ELF-1 (cell line): ENCODE measurements around the gene APBA3.
A peak's percentile ranks its signal among the peaks of the same experiment; 100 is the strongest.

ENCODE experiments used
- DNase-seq: peaks from one replicate; pipeline ENCODE4 v3.0.0-alpha.2; 2016; ENCODE audit warnings: low read depth, low spot score

APBA3 gene

GRCh38 chr19:3788996-3789778 is 27.7 kb upstream of the APBA3 start:
- DNase-seq: no peak

GRCh38 chr19:3785938-3786824 is 24.7 kb upstream of the APBA3 start, which contains the start of gene MATK:
TSS of gene MATK (minus strand) at chr19:3786381. CDS start at chr19:3785135, 1,246 bp downstream.
- no peak for DNase-seq

DNA sequence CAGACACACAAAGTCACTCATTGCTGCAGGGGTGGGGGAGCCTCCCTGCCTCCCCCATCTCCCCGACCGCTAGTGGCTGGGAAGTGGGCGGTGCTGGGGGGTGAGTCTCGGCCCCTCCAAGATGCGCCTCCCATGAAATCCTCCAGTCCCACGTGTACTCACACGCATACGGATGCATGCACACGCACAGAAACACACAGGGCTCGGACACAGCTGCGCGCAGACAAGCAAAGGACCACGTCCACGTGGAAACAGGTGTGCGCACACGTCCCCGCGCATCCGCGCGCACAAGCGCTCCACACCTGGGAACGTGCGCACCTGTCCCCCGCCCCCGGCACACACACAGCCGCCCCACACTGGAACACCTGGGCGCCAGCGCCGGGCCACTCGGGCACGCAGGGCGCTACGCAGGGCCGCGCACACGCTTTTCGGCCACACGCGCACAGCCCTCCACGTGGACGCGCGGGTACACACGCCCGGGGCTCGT is 24.0 kb upstream of the APBA3 start:
- DNase-seq: no peak

DNA sequence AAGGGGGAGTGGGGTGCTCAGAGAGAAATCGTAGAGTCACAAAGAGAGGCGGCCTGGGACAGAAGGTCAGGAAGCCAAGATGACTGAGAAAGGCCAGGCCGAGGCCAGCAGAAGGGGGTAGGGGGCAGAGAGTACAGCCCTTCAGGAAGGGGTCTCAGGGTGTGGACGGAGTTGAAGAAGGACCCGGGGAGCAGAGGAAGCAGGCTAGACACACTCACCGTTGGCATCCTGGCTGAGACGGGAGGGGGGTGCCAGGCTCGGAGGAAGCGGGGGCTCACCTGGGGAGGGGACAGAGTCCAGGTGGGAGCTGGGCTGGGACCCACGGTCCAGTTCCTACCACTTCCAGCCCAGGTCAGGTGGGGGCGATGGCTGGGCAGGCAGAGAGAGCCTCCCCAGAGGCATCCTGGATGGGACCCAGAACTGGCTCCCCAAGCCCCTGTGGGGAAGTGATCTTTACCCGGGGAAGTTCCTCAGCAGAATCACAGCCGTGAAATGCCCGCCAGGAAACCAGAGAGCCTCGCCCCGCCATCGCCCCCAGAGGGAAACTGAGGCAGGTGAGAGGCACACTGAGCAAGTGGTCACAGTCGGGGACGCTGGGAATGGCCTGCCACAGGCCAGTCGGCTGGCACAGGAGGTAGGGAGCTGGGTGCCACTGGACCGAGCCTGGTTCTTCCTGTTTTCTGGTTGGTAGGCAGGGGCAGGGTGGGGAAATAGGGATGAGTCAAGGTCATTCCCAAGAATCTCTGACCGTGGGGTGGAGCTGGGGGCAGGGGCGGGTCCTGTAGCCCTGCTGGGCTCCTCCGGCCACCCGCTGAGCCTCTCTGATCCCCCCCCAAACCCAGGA is 23.3 kb upstream of the APBA3 start:
- DNase-seq: no peak

- peak; percentile 82 for DNase-seq
These were observed 22.4 kb upstream of the APBA3 start for GRCh38 chr19:3783660-3784584.

DNA sequence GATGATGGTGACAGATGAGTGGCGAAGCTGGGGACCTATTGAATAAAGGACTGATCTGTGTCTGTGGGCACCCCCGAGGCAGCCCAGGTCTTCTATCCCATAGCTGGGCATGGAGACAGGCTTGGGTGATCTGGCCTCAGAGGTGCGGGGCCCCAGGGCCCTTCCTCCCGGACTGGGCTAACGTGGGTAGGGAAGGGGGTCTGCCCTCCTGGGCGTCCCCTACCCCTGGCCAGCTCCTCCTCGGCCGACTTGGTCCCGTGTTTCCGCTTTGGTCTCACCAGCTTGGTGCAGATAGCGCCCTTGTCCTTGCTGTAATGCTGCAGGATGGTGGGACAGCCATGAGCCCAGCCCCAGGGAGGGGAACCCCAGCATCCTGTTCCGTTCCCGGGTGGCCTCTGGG is 21.4 kb upstream of the APBA3 start:
- no peak for DNase-seq

DNA sequence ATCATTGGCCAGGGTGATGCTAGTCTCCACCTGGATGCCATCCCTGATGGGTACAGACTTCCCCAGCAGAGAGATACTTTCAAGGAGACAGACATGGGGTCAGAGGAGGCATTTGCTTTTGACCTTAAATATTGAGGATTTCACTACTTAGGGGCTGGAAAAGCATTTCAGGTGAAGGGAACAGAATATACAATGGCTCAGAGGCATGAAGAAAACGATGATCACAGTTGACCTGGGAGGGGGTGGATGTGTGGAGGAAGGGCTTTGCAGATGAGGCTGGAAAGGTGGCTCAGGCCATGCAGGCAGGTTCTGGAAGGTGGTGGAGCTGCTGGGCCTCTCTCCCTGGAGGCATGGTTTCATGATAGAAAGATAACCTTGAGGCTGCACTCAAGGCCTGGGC is 20.8 kb upstream of the APBA3 start:
- DNase-seq: no peak

- DNase-seq: no peak
These were observed 20.1 kb upstream of the APBA3 start for GRCh38 chr19:3781603-3782002.

- DNase-seq: no peak
These were observed 19.4 kb upstream of the APBA3 start for GRCh38 chr19:3780786-3781304.

DNA sequence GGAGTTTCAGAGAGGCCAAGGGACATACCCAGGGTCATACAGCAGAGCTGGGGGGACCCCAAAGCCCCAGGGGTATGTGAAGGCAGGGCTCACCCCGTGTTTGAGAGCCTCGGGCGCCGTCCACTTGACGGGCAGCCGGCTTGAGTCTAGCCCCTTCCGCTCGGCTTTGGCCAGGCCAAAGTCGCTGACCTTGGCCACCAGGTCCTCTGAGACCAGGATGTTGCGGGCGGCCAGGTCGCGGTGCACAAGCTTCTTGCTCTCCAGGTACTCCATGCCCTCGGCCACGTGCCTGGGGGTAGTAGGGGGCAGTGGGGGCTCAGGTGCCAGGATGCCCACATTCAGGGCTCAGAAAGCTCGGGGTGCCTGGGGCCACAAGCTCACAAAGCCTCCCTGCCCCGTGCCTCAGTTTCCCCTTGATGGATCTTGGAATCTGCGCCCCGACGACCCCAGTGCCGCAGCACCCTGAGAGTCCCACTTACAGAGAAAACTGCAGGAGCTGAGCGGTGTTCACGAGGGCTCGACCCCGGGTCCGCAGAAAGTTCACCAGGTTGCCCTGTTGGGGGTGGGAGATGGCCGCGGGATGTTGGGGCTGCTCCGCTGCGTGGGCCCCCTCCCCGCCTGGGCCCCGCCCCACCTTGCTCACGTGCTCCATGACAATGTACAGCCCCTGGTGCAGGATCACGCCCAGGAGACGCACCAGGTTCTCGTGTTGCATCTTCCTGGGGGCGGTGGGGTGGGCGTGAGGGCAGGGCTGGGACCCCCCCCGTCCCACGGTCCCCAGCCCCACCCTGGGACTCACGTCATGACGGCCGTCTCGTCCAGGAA is 17.6 kb upstream of the APBA3 start:
- no peak for DNase-seq

DNA sequence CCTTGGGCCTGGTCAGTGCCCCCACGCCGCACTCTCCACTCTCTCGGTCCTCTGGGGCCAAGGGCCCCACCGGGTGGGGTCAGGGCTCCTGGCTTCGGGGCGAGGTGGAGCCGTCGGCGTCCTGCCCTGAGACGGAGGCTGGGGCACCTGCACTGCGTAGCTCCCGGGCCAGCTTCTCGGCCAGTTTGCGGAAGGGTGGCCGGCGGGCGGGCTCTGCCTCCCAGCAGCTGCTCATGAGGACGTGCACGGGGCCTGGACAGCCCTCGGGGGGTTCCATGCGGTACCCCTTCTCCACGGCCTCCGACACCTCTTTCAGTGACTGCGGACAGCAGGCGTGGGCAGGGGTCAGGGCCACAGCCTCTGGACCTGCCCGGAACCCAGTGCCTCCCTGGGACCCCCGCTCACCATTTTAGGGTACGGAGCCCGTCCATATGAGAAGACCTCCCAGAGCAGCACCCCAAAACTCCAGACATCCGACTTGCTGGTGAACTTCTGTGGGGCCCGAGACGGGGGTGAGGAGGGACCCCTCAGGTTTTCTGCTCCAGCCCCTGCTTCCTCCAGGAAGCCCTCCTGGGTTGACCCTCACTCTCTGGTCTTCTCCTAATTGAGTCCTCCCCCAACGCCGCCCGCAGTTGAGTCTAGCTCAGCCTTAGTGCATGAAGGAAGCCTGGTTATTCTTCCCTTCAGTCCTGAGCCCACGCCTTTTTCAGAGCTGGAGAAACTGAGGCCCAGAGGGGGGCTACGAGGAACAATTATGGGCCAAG is 16.8 kb upstream of the APBA3 start:
- no peak for DNase-seq

GRCh38 chr19:3776479-3777040 is 15.1 kb upstream of the APBA3 start:
- DNase-seq: no peak

DNA sequence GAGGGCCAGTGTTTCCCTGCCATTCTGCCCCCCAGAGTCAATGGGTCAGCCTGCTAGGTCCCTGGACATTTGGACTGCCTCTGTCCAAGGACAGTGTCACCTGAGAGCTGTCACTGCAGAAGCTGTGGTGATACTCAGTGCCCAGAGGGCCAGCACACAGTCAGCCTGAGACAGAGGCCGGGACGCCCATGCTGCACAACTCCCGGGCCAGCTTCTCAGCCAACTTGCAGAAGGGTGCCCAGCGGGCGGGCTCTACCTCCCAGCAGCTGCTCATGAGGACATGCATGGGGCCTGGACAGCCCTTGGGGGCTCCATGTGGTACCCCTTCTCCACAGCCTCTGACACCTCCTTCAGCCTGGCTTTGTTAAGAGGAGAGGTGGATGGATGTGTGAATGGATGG is 14.3 kb upstream of the APBA3 start:
- no peak for DNase-seq

DNA sequence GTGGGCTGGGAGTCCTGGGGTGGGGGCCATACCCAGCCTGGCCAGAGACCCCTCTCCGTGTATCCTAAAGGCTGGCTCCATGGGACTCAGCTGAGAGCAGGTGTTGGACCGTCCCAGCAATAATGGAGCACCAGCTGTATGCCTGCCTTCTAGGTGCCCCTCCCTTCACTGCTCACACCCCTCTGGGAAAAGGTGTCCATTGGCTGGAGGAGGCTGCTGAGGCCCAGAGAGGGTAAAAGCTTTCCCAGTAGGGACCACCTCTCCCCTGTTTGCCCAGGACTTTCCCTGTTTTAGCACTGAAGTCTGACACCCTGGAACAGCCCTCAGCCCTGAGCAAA is 13.9 kb upstream of the APBA3 start:
- DNase-seq: no peak

GRCh38 chr19:3774621-3775373 is 13.3 kb upstream of the APBA3 start:
- DNase-seq: no peak

DNA sequence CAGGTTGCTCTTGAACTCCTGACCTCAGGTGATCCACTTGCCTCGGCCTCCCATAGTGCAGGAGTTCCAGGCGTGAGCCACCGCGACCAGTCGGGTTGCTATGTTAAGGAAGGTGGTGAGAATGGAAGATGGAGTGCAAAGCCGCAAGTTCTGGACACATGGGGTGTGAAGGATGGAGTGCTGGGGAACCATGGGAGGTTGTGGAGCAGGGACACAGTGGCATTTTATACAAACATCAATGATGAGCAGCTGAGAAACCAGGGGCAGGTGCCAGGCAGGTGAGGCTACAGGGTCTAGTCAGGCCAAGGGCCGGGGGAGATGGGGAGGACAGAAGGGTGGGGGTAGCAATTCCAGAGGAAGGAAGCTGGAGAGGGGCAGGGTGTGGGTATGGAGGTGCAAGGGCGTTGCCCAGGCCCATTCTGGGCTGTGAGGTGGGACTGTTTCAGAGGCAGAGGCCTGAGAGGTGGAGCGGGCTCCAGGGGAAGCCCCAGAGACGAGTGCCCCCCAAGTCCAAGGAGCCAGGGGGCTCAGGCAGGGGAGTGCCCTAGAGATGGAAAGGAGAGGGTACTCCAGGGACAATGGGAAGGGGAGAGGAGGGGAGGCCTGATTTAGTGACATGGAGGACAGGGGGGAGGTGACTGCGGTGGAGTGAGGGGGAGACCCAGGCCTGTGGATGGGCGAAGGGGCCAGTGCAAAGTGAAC is 12.5 kb upstream of the APBA3 start:
- DNase-seq: no peak

DNA sequence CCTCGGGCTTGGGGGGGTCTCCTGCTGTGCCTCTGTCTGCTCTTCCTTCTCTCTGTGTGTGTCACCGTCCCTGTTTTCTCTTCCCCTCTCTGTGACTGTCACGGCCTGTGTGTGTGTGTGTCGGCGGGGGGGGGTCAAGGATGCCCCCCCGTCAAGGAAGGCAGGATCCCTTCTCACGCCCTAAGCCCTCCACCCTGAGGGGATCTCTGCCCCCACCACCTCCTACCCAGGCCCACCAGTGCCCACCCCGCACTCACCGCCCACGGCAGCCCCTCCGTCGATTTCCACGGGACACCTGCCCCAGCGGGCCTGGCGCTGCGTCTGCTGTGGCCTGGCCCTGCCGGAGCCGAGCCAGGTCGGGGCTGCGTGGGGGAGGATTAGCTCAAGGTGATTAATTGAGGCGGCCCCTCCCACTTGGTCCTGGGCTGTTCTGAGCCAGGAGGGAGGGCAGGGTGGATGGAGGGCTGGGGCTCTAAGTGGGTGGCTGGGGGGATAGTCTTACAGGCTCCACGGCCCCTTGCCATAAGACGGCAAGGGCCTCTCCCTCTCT is 10.5 kb upstream of the APBA3 start, which contains the start of gene RAX2:
Gene RAX2 (minus strand): TSS at position 323 of the 550 bp plus-strand sequence. CDS start 486 bp downstream, outside the sequence.
- no peak for DNase-seq
